ENCODE data around the gene ERCC5. TPM values are rescaled to one million over a fixed set of nuclear protein-coding genes. Genes with fewer than 3 reads are reported as not detected.

ERCC5 gene
- total and polyA plus RNA-seq, 9 of the 15 experiments (the other 6 are each of a cell fraction or from before 2014, with no cell fraction given), result 7.4 to 43.1 (median 33.9) TPM

- TF ChIP-seq ZNF395 (CRISPR knock-in tag; IDR thresholded peaks at IDR 0.05) (no peak), ZNF398 (CRISPR knock-in tag; IDR thresholded peaks at IDR 0.05) (no peak), HCFC1 (IDR thresholded peaks at IDR 0.05; ENCODE audit: low read depth, low read length) (no peak), JUND (IDR thresholded peaks at IDR 0.05; ENCODE audit: borderline replicate concordance, low read depth, low read length) (no peak), JUND (tag; IDR thresholded peaks at IDR 0.05; ENCODE audit: borderline replicate concordance, low read depth, low read length) (no peak), KAT8 (IDR thresholded peaks at IDR 0.05; ENCODE audit: low read depth) (no peak), KLF1 (tag; IDR thresholded peaks at IDR 0.05) (no peak), PRDM10 (IDR thresholded peaks at IDR 0.05; ENCODE audit: partially characterized antibody) (peak; percentile 12), FOS (IDR thresholded peaks at IDR 0.05; ENCODE audit: extremely low read depth, insufficient read length) (no peak), CAMTA2 (CRISPR knock-in tag; conservative IDR thresholded peaks at IDR 0.05) (no peak), STAG1 (CRISPR knock-in tag; IDR thresholded peaks at IDR 0.05; ENCODE audit: borderline replicate concordance) (no peak), RFX7 (CRISPR knock-in tag; IDR thresholded peaks at IDR 0.05) (no peak), CHD1 (IDR thresholded peaks at IDR 0.05; ENCODE audit: low read length) (no peak)
Measured at GRCh38 chr13:102847272-102848234, 1.7 kb downstream of the ERCC5 start (continued).

Measured in K562 (cell line).